ENCODE results near the gene RPS21.

- TF ChIP-seq POLR2A (IDR thresholded peaks at IDR 0.05) (no peak), CTCF (IDR thresholded peaks at IDR 0.05 in 4 of 5, conservative IDR thresholded peaks at IDR 0.05 in 1 of 5) (no peak)
These were observed 29.2 kb upstream of the RPS21 start for GRCh38 chr20:62357681-62358080.

All from gastrocnemius medialis (tissue), 4 donors.